NT2/D1 (cell line): ENCODE results near the gene BCS1L.

Experiments
- SUZ12 ChIP-seq: IDR thresholded peaks from 2 replicates; pipeline ENCODE4 v1.6.1; 2011; ENCODE audit not compliant: insufficient read length, insufficient read depth; ENCODE audit errors: extremely low read depth
- YY1 ChIP-seq: IDR thresholded peaks from 2 replicates; pipeline ENCODE4 v1.6.1; 2011; ENCODE audit not compliant: insufficient read length, insufficient read depth
- ZNF274 ChIP-seq: IDR thresholded peaks from 2 replicates; pipeline ENCODE4 v1.6.1; 2011; ENCODE audit warnings: mild to moderate bottlenecking, low read depth, low read length

- TF ChIP-seq YY1, result no peak
- no peak for TF ChIP-seq ZNF274
- TF ChIP-seq SUZ12, result no peak
Observed at GRCh38 chr2:218631837-218632236, 27.6 kb upstream of the BCS1L start.
